ENCODE results near the gene ITPRID2. TPM values are rescaled to one million over a fixed set of nuclear protein-coding genes. Genes with fewer than 3 reads are reported as not detected.

ITPRID2 gene
- total and polyA plus RNA-seq, 4 donors = 59.5 to 167 (median 112) TPM

GRCh38 chr2:181924336-181924735 lies 32.8 kb downstream of the ITPRID2 start:
- ATAC-seq (ENCODE audit: insufficient read depth, low FRiP score) = no peak
- WGBS, 2 donors = 68 to 84% methylated on average over 2 of the region's 2 CpGs
- TF ChIP-seq, protein P1, sequence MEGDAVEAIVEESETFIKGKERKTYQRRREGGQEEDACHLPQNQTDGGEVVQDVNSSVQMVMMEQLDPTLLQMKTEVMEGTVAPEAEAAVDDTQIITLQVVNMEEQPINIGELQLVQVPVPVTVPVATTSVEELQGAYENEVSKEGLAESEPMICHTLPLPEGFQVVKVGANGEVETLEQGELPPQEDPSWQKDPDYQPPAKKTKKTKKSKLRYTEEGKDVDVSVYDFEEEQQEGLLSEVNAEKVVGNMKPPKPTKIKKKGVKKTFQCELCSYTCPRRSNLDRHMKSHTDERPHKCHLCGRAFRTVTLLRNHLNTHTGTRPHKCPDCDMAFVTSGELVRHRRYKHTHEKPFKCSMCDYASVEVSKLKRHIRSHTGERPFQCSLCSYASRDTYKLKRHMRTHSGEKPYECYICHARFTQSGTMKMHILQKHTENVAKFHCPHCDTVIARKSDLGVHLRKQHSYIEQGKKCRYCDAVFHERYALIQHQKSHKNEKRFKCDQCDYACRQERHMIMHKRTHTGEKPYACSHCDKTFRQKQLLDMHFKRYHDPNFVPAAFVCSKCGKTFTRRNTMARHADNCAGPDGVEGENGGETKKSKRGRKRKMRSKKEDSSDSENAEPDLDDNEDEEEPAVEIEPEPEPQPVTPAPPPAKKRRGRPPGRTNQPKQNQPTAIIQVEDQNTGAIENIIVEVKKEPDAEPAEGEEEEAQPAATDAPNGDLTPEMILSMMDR (IDR thresholded peaks at IDR 0.05; ENCODE audit: control extremely low read depth, extremely low read depth) = no peak

GRCh38 chr2:181934694-181935093 lies 43.2 kb downstream of the ITPRID2 start:
- no peak overlapping the region for H3K27ac ChIP-seq (ENCODE audit: low read depth in 1 of 2, low read length in 1 of 2)
- TF ChIP-seq, protein P1 (IDR thresholded peaks at IDR 0.05; ENCODE audit: control extremely low read depth, extremely low read depth) = no peak
- peaks cover 0 to 6% (median 0%) of the 10 kb centered on the region in 5 donors for H3K4me1 ChIP-seq (ENCODE audit: control insufficient read depth in 5 of 5, insufficient read depth in 5 of 5, low read length in 5 of 5)
- no peaks in the 10 kb centered on the region for H3K27me3 ChIP-seq (ENCODE audit: control insufficient read depth in 3 of 3, insufficient read depth in 3 of 3, low read length in 2 of 3)
- DNase-seq (no peak), ATAC-seq (ENCODE audit: insufficient read depth, low FRiP score) (no peak)
- H3K9ac ChIP-seq (ENCODE audit: insufficient read depth in 1 of 2, low read length in 2 of 2) = no peak overlapping the region
- no peak overlapping the region for H3K4me3 ChIP-seq
- H3K36me3 ChIP-seq (ENCODE audit: control insufficient read depth in 4 of 4, insufficient read depth in 4 of 4, low read length in 4 of 4) = peaks cover 0 to 2% (median 0%) of the 10 kb centered on the region in 4 donors
- H3K9me3 ChIP-seq (ENCODE audit: control insufficient read depth in 4 of 4, insufficient read depth in 3 of 4, low read length in 3 of 4) = no peaks in the 10 kb centered on the region
- WGBS, 2 donors = 92 to 94% methylated on average over 5 of the region's 5 CpGs

More at GRCh38 chr2:181924336-181924735, 32.8 kb downstream of the ITPRID2 start:
- no peak for DNase-seq
- H3K27ac ChIP-seq (ENCODE audit: low read depth in 1 of 2, low read length in 1 of 2) = no peak overlapping the region
- H3K36me3 ChIP-seq (ENCODE audit: control insufficient read depth in 4 of 4, insufficient read depth in 4 of 4, low read length in 4 of 4) = peaks cover 8 to 25% (median 18%) of the 10 kb centered on the region in 4 donors
- no peak overlapping the region for H3K9ac ChIP-seq (ENCODE audit: insufficient read depth in 1 of 2, low read length in 2 of 2)
- H3K4me1 ChIP-seq (ENCODE audit: control insufficient read depth in 5 of 5, insufficient read depth in 5 of 5, low read length in 5 of 5) = no peaks in the 10 kb centered on the region
- H3K27me3 ChIP-seq (ENCODE audit: control insufficient read depth in 3 of 3, insufficient read depth in 3 of 3, low read length in 2 of 3) = no peaks in the 10 kb centered on the region
- H3K4me3 ChIP-seq = no peak overlapping the region
- H3K9me3 ChIP-seq (ENCODE audit: control insufficient read depth in 4 of 4, insufficient read depth in 3 of 4, low read length in 3 of 4) = no peaks in the 10 kb centered on the region

DNA sequence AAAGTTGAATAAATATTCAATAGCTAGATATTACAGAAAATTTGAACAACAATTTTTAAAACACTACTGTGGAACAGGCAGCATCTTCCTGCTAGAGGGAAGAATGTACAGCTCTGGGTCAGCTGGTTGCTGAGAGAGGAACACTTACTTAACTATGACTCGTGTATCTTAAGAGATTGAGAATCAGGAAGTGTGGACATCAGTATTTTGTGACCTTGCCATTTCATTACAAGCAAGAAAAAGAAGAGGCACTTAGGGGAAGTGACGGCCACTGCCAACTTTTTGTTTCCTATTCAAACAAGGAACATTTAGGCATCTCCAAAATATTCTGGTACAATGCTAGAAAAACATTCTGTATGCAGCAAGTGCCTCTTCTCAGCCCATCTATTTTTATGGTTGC lies 45.9 kb downstream of the ITPRID2 start:
- no peak overlapping the region for H3K27ac ChIP-seq (ENCODE audit: low read depth in 1 of 2, low read length in 1 of 2)
- ATAC-seq (ENCODE audit: insufficient read depth, low FRiP score) (peak; percentile 85), DNase-seq (peak in 2 of 3 donors; percentile 26 to 59)
- TF ChIP-seq, protein P1 (IDR thresholded peaks at IDR 0.05; ENCODE audit: control extremely low read depth, extremely low read depth) = no peak
- H3K27me3 ChIP-seq (ENCODE audit: control insufficient read depth in 3 of 3, insufficient read depth in 3 of 3, low read length in 2 of 3) = no peaks in the 10 kb centered on the region
- H3K4me3 ChIP-seq = no peak overlapping the region
- peaks cover 0 to 6% (median 0%) of the 10 kb centered on the region in 5 donors for H3K4me1 ChIP-seq (ENCODE audit: control insufficient read depth in 5 of 5, insufficient read depth in 5 of 5, low read length in 5 of 5)
- H3K36me3 ChIP-seq (ENCODE audit: control insufficient read depth in 4 of 4, insufficient read depth in 4 of 4, low read length in 4 of 4) = no peaks in the 10 kb centered on the region
- H3K9ac ChIP-seq (ENCODE audit: insufficient read depth in 1 of 2, low read length in 2 of 2) = no peak overlapping the region
- no peaks in the 10 kb centered on the region for H3K9me3 ChIP-seq (ENCODE audit: control insufficient read depth in 4 of 4, insufficient read depth in 3 of 4, low read length in 3 of 4)
- WGBS, 2 donors = 3 to 10% methylated on average over 2 of the region's 2 CpGs

Measured in lung (tissue), 12 donors.